HCT116 (cell line): ENCODE data around the gene TMF1.

ENCODE experiments used
- EGR1 ChIP-seq: IDR thresholded peaks from 2 replicates; pipeline ENCODE4 v1.6.1; 2012; ENCODE audit warnings: low read depth
- POLR2A ChIP-seq: IDR thresholded peaks from 2 replicates; pipeline ENCODE4 v1.7.0; 2011; ENCODE audit warnings: borderline replicate concordance; ENCODE audit not compliant: insufficient read depth, insufficient read length; ENCODE audit errors: extremely low read depth
- POLR2AphosphoS5 ChIP-seq: IDR thresholded peaks from 2 replicates; pipeline ENCODE4 v1.6.1; 2011; ENCODE audit warnings: mild to moderate bottlenecking, low read depth, low read length, moderate library complexity
- RAD21 ChIP-seq: IDR thresholded peaks from 2 replicates; pipeline ENCODE4 v1.6.1; 2012; ENCODE audit warnings: low read depth, mild to moderate bottlenecking
- TCF7L2 ChIP-seq: IDR thresholded peaks from 2 replicates; pipeline ENCODE4 v1.7.0; 2011; ENCODE audit warnings: borderline replicate concordance, inconsistent platforms; ENCODE audit not compliant: insufficient read depth, insufficient read length; ENCODE audit errors: extremely low read depth

DNA sequence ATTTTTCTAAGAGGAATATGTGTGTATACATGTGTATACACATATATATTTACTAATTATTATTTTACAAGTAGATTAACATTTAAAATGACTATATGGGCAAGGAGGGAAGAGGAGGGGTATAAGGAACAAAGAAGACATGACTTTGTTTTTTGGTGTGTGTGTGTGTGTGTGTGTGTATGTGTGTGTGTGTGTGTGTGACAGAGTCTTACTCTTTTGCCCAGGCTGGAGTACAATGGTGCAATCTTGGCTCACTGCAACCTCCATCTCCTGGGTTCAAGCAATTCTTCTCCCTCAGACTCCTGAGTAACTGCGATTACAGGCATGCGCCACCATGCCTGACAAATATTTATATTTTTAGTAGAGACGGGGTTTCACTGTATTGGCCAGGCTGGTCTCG, 36.0 kb downstream of the TMF1 start:
- TF ChIP-seq POLR2AphosphoS5 = no peak
- TF ChIP-seq EGR1 = no peak
- no peak for TF ChIP-seq RAD21
- no peak for TF ChIP-seq POLR2A
- no peak for TF ChIP-seq TCF7L2
